GM18867 (cell line): ENCODE results near the gene CBLC.
A peak's percentile ranks its signal among the peaks of the same experiment; 100 is the strongest.
"Not testable (repeated sequence)": the region's sequence is repeated elsewhere in the genome, so short reads cannot be mapped to it uniquely, and the experiment has no call there.

Experiments used
- ATAC-seq: cut with Tn5 transposase; IDR thresholded peaks from one replicate; pipeline ENCODE4 v1.9.1; 2021; ENCODE audit warnings: mild to moderate bottlenecking, moderate library complexity; ENCODE audit not compliant: unreplicated experiment

The CBLC gene

GRCh38 chr19:44765033-44765948, 12.4 kb upstream of the CBLC start:
- no peak for ATAC-seq

GRCh38 chr19:44765949-44766335, 11.7 kb upstream of the CBLC start:
- ATAC-seq = no peak

- ATAC-seq = no peak
Measured at GRCh38 chr19:44767295-44768180, 10.2 kb upstream of the CBLC start.

GRCh38 chr19:44770550-44771257, 7.0 kb upstream of the CBLC start:
- peak; percentile 97 for ATAC-seq

- not testable (repeated sequence) for ATAC-seq
Measured at GRCh38 chr19:44772144-44772543, 5.5 kb upstream of the CBLC start.

- no peak for ATAC-seq
Measured at GRCh38 chr19:44772959-44773358, 4.7 kb upstream of the CBLC start.

- ATAC-seq = no peak
Measured at GRCh38 chr19:44775676-44776240, 1.9 kb upstream of the CBLC start.

GRCh38 chr19:44776402-44777096, 1.1 kb upstream of the CBLC start:
- ATAC-seq = no peak

- ATAC-seq = no peak
Measured at GRCh38 chr19:44779150-44779549, 1.5 kb downstream of the CBLC start.

- ATAC-seq = not testable (repeated sequence)
Measured at GRCh38 chr19:44781694-44782093, 4.0 kb downstream of the CBLC start.

- no peak for ATAC-seq
Measured at GRCh38 chr19:44782729-44783128, 5.0 kb downstream of the CBLC start.

- no peak for ATAC-seq
Measured at GRCh38 chr19:44783545-44783944, 5.9 kb downstream of the CBLC start.

GRCh38 chr19:44785271-44785670, 7.6 kb downstream of the CBLC start:
- ATAC-seq = no peak

GRCh38 chr19:44785993-44786392, 8.3 kb downstream of the CBLC start:
- ATAC-seq = no peak

GRCh38 chr19:44788971-44789370, 11.3 kb downstream of the CBLC start:
- ATAC-seq = no peak

- ATAC-seq = no peak
Measured at GRCh38 chr19:44789943-44790483, 12.3 kb downstream of the CBLC start.

GRCh38 chr19:44792281-44792680, 14.6 kb downstream of the CBLC start:
- no peak for ATAC-seq

GRCh38 chr19:44794610-44795009, 16.9 kb downstream of the CBLC start:
- no peak for ATAC-seq

- no peak for ATAC-seq
Measured at GRCh38 chr19:44795398-44795987, 17.8 kb downstream of the CBLC start.
